ENCODE data around the gene PCNT. TPM values are rescaled to one million over a fixed set of nuclear protein-coding genes. Genes with fewer than 3 reads are reported as not detected.

Gene PCNT
- total and polyA plus RNA-seq, 10 of the 15 experiments (the other 5 are each of a cell fraction or from before 2014, with no cell fraction given), result 2.9 to 39.6 (median 20.5) TPM

DNA sequence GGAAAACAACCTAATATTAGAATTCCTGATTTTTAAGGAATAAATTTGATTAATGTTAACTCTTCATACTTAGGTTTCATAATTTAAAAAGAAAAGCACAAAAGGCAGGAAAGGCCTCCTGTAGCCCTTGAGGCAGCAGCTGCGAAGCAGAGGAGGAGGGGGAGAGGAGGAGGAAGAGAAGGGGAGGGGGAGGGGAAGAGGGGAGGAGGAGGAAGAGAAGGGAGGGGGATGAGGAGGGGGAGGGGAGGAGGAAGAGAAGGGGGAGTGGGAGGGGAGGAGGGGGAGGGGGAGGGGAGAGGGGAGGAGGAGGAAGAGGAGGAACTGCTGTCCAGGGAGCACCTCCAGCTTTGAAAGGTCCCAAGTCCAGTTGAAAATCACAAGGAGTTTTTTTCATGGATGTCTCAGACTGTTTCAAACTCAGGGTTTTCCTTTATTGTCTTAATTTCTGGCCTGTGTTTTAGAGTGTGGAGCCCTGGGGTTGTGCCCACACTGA lies 99.6 kb downstream of the PCNT start (continued):
- TF ChIP-seq, protein P1, sequence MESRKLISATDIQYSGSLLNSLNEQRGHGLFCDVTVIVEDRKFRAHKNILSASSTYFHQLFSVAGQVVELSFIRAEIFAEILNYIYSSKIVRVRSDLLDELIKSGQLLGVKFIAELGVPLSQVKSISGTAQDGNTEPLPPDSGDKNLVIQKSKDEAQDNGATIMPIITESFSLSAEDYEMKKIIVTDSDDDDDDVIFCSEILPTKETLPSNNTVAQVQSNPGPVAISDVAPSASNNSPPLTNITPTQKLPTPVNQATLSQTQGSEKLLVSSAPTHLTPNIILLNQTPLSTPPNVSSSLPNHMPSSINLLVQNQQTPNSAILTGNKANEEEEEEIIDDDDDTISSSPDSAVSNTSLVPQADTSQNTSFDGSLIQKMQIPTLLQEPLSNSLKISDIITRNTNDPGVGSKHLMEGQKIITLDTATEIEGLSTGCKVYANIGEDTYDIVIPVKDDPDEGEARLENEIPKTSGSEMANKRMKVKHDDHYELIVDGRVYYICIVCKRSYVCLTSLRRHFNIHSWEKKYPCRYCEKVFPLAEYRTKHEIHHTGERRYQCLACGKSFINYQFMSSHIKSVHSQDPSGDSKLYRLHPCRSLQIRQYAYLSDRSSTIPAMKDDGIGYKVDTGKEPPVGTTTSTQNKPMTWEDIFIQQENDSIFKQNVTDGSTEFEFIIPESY (IDR thresholded peaks at IDR 0.05), result no peak
- TF ChIP-seq NBN (IDR thresholded peaks at IDR 0.05), result no peak
- no peak for TF ChIP-seq SMAD1 (IDR thresholded peaks at IDR 0.05; ENCODE audit: low read depth, partially characterized antibody)
- TF ChIP-seq SUZ12 (IDR thresholded peaks at IDR 0.05; ENCODE audit: unreplicated experiment), result no peak
- TF ChIP-seq CBFB (IDR thresholded peaks at IDR 0.05; ENCODE audit: low read depth), result no peak

DNA sequence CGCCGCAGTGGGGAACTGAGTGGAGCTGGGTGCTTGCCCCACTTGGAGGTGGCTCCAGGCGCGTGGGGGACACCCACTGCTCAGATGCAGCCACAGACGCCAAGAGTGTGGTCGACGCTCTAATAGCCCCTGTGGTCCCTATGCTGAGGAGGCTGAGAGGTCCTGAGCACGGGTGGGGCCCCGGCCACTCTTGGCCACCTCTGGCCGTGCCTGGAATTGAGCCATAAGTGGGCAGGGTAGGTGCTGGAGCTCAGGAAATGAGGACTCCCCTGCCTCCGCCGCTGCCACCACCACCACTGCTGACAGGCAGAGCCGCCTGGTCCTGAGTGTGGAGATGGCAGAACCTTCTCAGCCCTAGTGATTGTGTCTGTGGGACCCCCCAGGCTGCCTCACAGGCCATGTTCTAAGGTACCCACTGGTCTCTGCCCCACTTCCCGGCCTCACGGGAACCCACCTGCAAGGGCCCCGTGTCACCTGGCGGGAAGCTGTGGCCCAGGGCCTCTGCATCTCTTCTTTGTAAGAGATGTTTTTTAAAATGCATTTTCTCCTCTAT lies 100.2 kb downstream of the PCNT start:
- 93% methylated on average over 17 of the region's 17 CpGs for WGBS (ENCODE audit: insufficient coverage, insufficient replicate concordance, low lambda C conversion rate, missing lambda C conversion rate)
- no peak overlapping the region for H3K9ac ChIP-seq (ENCODE audit: control insufficient read depth, insufficient read depth, low read length)
- H3K4me3 ChIP-seq, result no peak overlapping the region
- H3K27me3 ChIP-seq (replicated peaks in 1 of 2; ENCODE audit: control insufficient read depth in 2 of 2, insufficient read depth in 2 of 2, low read length in 1 of 2), result no peaks in the 10 kb centered on the region
- H3K36me3 ChIP-seq (ENCODE audit: control insufficient read depth in 2 of 2, insufficient read depth in 2 of 2, low read length in 1 of 2), result peaks cover 8 to 14% of the 10 kb centered on the region in 2 experiments
- DNase-seq (ENCODE audit: low read depth, low spot score) (no peak), FAIRE-seq (no peak), ATAC-seq (no peak)
- H3K79me2 ChIP-seq (ENCODE audit: control insufficient read depth, insufficient read depth, low read length), result no peaks in the 10 kb centered on the region
- POLR2A ChIA-PET, result no interaction called here
- H3K4me1 ChIP-seq (ENCODE audit: control insufficient read depth, insufficient read depth, low read length), result no peaks in the 10 kb centered on the region
- H3K27ac ChIP-seq (ENCODE audit: control insufficient read depth, insufficient read depth), result no peak overlapping the region
- in situ Hi-C loops (cut with MboI), result no loop called here
- H2AFZ ChIP-seq (ENCODE audit: control insufficient read depth, low read depth, low read length), result no peak overlapping the region
- no peaks in the 10 kb centered on the region for H3K9me3 ChIP-seq (replicated peaks; ENCODE audit: control insufficient read depth, insufficient read depth, low read length)
- CTCF ChIA-PET, result no interaction called here
- H4K20me1 ChIP-seq (ENCODE audit: control insufficient read depth, insufficient read depth), result no peaks in the 10 kb centered on the region
- BruUV-seq (replicated peaks), result no TSS peak
- SMC1A ChIA-PET (ENCODE audit: uncharacterized antibody, unreplicated experiment), result no interaction called here
- intact Hi-C loops (cut with micrococcal nuclease; ENCODE audit: unreplicated experiment), result no loop called here
- H3K4me2 ChIP-seq (ENCODE audit: control insufficient read depth, insufficient read depth), result no peak overlapping the region
- RAD21 ChIA-PET (ENCODE audit: unreplicated experiment), result no interaction called here
- TF ChIP-seq MTA3 (IDR thresholded peaks at IDR 0.05; ENCODE audit: borderline replicate concordance, low read length) (no peak), SP1 (IDR thresholded peaks at IDR 0.05; ENCODE audit: low read depth, low read length) (no peak), BACH1 (IDR thresholded peaks at IDR 0.05; ENCODE audit: borderline replicate concordance) (no peak), RAD21 (IDR thresholded peaks at IDR 0.05; ENCODE audit: insufficient read depth, low read depth, low read length) (no peak), DPF2 (IDR thresholded peaks at IDR 0.05) (no peak), BHLHE40 (IDR thresholded peaks at IDR 0.05; ENCODE audit: borderline replicate concordance in 1 of 2, low read depth in 2 of 2, low read length in 1 of 2) (no peak), IKZF2 (IDR thresholded peaks at IDR 0.05) (no peak), SREBF2 (IDR thresholded peaks at IDR 0.05; ENCODE audit: low read length) (no peak), RAD51 (IDR thresholded peaks at IDR 0.05) (no peak), ZNF207 (IDR thresholded peaks at IDR 0.05; ENCODE audit: borderline replicate concordance) (no peak), CHD4 (IDR thresholded peaks at IDR 0.05) (no peak)
- TF ChIP-seq, protein P2, sequence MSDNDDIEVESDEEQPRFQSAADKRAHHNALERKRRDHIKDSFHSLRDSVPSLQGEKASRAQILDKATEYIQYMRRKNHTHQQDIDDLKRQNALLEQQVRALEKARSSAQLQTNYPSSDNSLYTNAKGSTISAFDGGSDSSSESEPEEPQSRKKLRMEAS (IDR thresholded peaks at IDR 0.05; ENCODE audit: low read depth, low read length), result no peak
- TF ChIP-seq, protein P3, sequence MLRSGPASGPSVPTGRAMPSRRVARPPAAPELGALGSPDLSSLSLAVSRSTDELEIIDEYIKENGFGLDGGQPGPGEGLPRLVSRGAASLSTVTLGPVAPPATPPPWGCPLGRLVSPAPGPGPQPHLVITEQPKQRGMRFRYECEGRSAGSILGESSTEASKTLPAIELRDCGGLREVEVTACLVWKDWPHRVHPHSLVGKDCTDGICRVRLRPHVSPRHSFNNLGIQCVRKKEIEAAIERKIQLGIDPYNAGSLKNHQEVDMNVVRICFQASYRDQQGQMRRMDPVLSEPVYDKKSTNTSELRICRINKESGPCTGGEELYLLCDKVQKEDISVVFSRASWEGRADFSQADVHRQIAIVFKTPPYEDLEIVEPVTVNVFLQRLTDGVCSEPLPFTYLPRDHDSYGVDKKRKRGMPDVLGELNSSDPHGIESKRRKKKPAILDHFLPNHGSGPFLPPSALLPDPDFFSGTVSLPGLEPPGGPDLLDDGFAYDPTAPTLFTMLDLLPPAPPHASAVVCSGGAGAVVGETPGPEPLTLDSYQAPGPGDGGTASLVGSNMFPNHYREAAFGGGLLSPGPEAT (IDR thresholded peaks at IDR 0.05; ENCODE audit: low read depth), result no peak
- TF ChIP-seq, protein P4, sequence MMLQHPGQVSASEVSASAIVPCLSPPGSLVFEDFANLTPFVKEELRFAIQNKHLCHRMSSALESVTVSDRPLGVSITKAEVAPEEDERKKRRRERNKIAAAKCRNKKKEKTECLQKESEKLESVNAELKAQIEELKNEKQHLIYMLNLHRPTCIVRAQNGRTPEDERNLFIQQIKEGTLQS (IDR thresholded peaks at IDR 0.05; ENCODE audit: borderline replicate concordance, extremely low read depth, low read depth, low read length), result no peak
- TF ChIP-seq, protein P5, sequence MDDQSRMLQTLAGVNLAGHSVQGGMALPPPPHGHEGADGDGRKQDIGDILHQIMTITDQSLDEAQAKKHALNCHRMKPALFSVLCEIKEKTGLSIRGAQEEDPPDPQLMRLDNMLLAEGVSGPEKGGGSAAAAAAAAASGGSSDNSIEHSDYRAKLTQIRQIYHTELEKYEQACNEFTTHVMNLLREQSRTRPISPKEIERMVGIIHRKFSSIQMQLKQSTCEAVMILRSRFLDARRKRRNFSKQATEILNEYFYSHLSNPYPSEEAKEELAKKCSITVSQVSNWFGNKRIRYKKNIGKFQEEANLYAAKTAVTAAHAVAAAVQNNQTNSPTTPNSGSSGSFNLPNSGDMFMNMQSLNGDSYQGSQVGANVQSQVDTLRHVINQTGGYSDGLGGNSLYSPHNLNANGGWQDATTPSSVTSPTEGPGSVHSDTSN (IDR thresholded peaks at IDR 0.05; ENCODE audit: insufficient replicate concordance, low read depth, low read length), result no peak
